ENCODE results near the gene GBP1. TPM values are rescaled to one million over a fixed set of nuclear protein-coding genes. Genes with fewer than 3 reads are reported as not detected.
A peak's percentile ranks its signal among the peaks of the same experiment; 100 is the strongest.

Gene GBP1, protein sequence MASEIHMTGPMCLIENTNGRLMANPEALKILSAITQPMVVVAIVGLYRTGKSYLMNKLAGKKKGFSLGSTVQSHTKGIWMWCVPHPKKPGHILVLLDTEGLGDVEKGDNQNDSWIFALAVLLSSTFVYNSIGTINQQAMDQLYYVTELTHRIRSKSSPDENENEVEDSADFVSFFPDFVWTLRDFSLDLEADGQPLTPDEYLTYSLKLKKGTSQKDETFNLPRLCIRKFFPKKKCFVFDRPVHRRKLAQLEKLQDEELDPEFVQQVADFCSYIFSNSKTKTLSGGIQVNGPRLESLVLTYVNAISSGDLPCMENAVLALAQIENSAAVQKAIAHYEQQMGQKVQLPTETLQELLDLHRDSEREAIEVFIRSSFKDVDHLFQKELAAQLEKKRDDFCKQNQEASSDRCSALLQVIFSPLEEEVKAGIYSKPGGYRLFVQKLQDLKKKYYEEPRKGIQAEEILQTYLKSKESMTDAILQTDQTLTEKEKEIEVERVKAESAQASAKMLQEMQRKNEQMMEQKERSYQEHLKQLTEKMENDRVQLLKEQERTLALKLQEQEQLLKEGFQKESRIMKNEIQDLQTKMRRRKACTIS
- 39.3 TPM for polyA plus RNA-seq
- long read RNA-seq, donor 1, partial matches to known transcripts = 0 of 4 reads
- long read RNA-seq, donor 1, other reads (novel, unspliced or antisense) = 0 of 4 reads
- long read RNA-seq, donor 2, transcript GBP1-201 (11 exons, 3,035 nt) = major isoform, 8 of 11 reads
- long read RNA-seq, donor 2, partial matches to known transcripts = 0 of 11 reads
- long read RNA-seq, donor 2, other reads (novel, unspliced or antisense) = 0 of 11 reads
- long read RNA-seq, donor 3 = 0 reads
- long read RNA-seq, donor 4 = 0 reads
- long read RNA-seq, donor 5, partial matches to known transcripts = 0 of 2 reads
- long read RNA-seq, donor 5, other reads (novel, unspliced or antisense) = 0 of 2 reads
- long read RNA-seq, donor 6, partial matches to known transcripts = 0 of 10 reads
- long read RNA-seq, donor 6, other reads (novel, unspliced or antisense) = 0 of 10 reads
- long read RNA-seq, donor 7, partial matches to known transcripts = 0 of 6 reads
- long read RNA-seq, donor 7, other reads (novel, unspliced or antisense) = 0 of 6 reads
- long read RNA-seq, donor 8, transcript GBP1-201 (11 exons, 3,035 nt) = major isoform, 11 of 12 reads
- long read RNA-seq, donor 8, partial matches to known transcripts = 0 of 12 reads
- long read RNA-seq, donor 8, other reads (novel, unspliced or antisense) = 0 of 12 reads
- long read RNA-seq, donor 9, transcript GBP1-201 (11 exons, 3,035 nt) = major isoform, 5 of 8 reads
- long read RNA-seq, donor 9, partial matches to known transcripts = 0 of 8 reads
- long read RNA-seq, donor 9, other reads (novel, unspliced or antisense) = 0 of 8 reads
- long read RNA-seq, donor 10, transcript GBP1-205 (3 exons, 566 nt) = major isoform, 5 of 11 reads
- long read RNA-seq, donor 10, partial matches to known transcripts = 0 of 11 reads
- long read RNA-seq, donor 10, other reads (novel, unspliced or antisense) = 0 of 11 reads
- long read RNA-seq, donor 11, partial matches to known transcripts = 0 of 5 reads
- long read RNA-seq, donor 11, other reads (novel, unspliced or antisense) = 0 of 5 reads

GRCh38 chr1:89065079-89065868, at the start of gene GBP1:
GBP1 (minus strand) TSS chr1:89065208; CDS start chr1:89063234, 1,974 bp downstream.
- no peaks in the 10 kb centered on the region for H3K27me3 ChIP-seq (ENCODE audit: control insufficient read depth, insufficient read depth, low read length)
- peaks cover 11% of the 10 kb centered on the region for H3K4me1 ChIP-seq (ENCODE audit: control insufficient read depth, insufficient read depth, low read length)
- 20% methylated on average over 1 of the region's 4 CpGs for WGBS (ENCODE audit: insufficient coverage, low lambda C conversion rate)
- H3K36me3 ChIP-seq (ENCODE audit: control insufficient read depth, insufficient read depth, low read length) = peaks cover 4% of the 10 kb centered on the region
- H3K4me3 ChIP-seq (ENCODE audit: low read length) = peak within 1 kb of the TSS; percentile 44
- DNase-seq = peak; percentile 60 to 85
- H3K9me3 ChIP-seq (ENCODE audit: control insufficient read depth, low read depth, low read length) = no peaks in the 10 kb centered on the region
- H3K27ac ChIP-seq (ENCODE audit: low read length) = peak within 1 kb of the TSS; percentile 85

DNA sequence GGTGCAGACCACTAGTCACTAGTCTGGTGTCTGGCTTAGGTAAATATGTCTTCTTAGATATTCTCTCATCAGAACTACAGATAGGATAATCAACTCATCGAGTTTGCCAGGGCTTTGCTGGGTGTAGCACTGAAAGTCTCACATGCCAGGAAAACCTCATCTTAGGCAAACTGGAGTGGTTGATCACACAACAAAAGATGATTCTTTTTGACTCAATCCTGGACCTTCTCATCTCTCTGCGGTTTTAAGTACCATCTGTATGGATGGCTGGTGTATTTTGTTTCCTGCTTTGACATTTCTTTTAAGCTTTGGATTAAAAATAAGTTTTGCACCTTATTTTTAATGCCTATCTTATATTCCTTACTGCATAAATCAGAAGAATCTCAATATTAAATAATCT, 49.7 kb upstream of the GBP1 start:
- Histone ChIP-seq H3K4me3 (ENCODE audit: low read length) (no peak overlapping the region), H3K36me3 (ENCODE audit: control insufficient read depth, insufficient read depth, low read length) (peaks cover 50% of the 10 kb centered on the region), H3K4me1 (ENCODE audit: control insufficient read depth, insufficient read depth, low read length) (no peaks in the 10 kb centered on the region), H3K27me3 (ENCODE audit: control insufficient read depth, insufficient read depth, low read length) (no peaks in the 10 kb centered on the region), H3K27ac (ENCODE audit: low read length) (no peak overlapping the region), H3K9me3 (ENCODE audit: control insufficient read depth, low read depth, low read length) (no peaks in the 10 kb centered on the region)
- DNase-seq = no peak
- no CpG with 5 or more reads among the region's 2 CpGs for WGBS (ENCODE audit: insufficient coverage, low lambda C conversion rate)

GRCh38 chr1:89112871-89113613, 48.0 kb upstream of the GBP1 start:
- H3K36me3 ChIP-seq (ENCODE audit: control insufficient read depth, insufficient read depth, low read length) = peaks cover 48% of the 10 kb centered on the region
- no peak overlapping the region for H3K4me3 ChIP-seq (ENCODE audit: low read length)
- 100% methylated on average over 2 of the region's 5 CpGs for WGBS (ENCODE audit: insufficient coverage, low lambda C conversion rate)
- H3K27ac ChIP-seq (ENCODE audit: low read length) = no peak overlapping the region
- no peaks in the 10 kb centered on the region for H3K27me3 ChIP-seq (ENCODE audit: control insufficient read depth, insufficient read depth, low read length)
- no peak for DNase-seq
- H3K9me3 ChIP-seq (ENCODE audit: control insufficient read depth, low read depth, low read length) = no peaks in the 10 kb centered on the region
- no peaks in the 10 kb centered on the region for H3K4me1 ChIP-seq (ENCODE audit: control insufficient read depth, insufficient read depth, low read length)

GRCh38 chr1:89104687-89105086, 39.7 kb upstream of the GBP1 start:
- Histone ChIP-seq H3K27ac (ENCODE audit: low read length) (no peak overlapping the region), H3K9me3 (ENCODE audit: control insufficient read depth, low read depth, low read length) (no peaks in the 10 kb centered on the region), H3K36me3 (ENCODE audit: control insufficient read depth, insufficient read depth, low read length) (peaks cover 25% of the 10 kb centered on the region), H3K4me3 (ENCODE audit: low read length) (no peak overlapping the region), H3K27me3 (ENCODE audit: control insufficient read depth, insufficient read depth, low read length) (no peaks in the 10 kb centered on the region), H3K4me1 (ENCODE audit: control insufficient read depth, insufficient read depth, low read length) (no peaks in the 10 kb centered on the region)
- WGBS (ENCODE audit: insufficient coverage, low lambda C conversion rate) = no CpG with 5 or more reads among the region's 17 CpGs
- DNase-seq = no peak

DNA sequence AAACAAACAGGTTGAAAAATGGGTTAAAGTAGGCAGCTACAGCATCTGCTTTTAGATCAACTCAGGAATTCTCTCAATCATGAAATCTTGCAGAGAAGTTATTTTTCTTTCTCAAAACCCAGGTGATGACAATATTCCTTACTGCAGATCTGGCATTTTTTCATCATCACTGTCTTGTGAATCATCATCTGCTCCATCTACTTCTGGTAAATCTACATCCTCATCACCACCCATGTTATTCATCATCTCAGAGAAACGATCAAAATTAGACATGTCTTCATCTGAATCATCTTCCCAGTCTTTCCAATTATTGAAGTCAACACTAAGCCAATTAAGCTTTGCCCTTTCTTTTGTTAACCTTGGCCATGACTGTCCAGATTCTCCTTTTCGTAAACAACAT, 39.1 kb upstream of the GBP1 start:
- H3K27me3 ChIP-seq (ENCODE audit: control insufficient read depth, insufficient read depth, low read length) = no peaks in the 10 kb centered on the region
- no peak overlapping the region for H3K27ac ChIP-seq (ENCODE audit: low read length)
- H3K4me1 ChIP-seq (ENCODE audit: control insufficient read depth, insufficient read depth, low read length) = no peaks in the 10 kb centered on the region
- DNase-seq = no peak
- WGBS (ENCODE audit: insufficient coverage, low lambda C conversion rate) = 75% methylated on average over 2 of the region's 2 CpGs
- H3K9me3 ChIP-seq (ENCODE audit: control insufficient read depth, low read depth, low read length) = no peaks in the 10 kb centered on the region
- no peak overlapping the region for H3K4me3 ChIP-seq (ENCODE audit: low read length)
- peaks cover 21% of the 10 kb centered on the region for H3K36me3 ChIP-seq (ENCODE audit: control insufficient read depth, insufficient read depth, low read length)

- Histone ChIP-seq H3K27ac (ENCODE audit: low read length) (no peak overlapping the region), H3K4me3 (ENCODE audit: low read length) (no peak overlapping the region), H3K4me1 (ENCODE audit: control insufficient read depth, insufficient read depth, low read length) (no peaks in the 10 kb centered on the region), H3K36me3 (ENCODE audit: control insufficient read depth, insufficient read depth, low read length) (peaks cover 16% of the 10 kb centered on the region), H3K27me3 (ENCODE audit: control insufficient read depth, insufficient read depth, low read length) (no peaks in the 10 kb centered on the region), H3K9me3 (ENCODE audit: control insufficient read depth, low read depth, low read length) (no peaks in the 10 kb centered on the region)
- no peak for DNase-seq
Measured at GRCh38 chr1:89102021-89102420, 37.0 kb upstream of the GBP1 start.

DNA sequence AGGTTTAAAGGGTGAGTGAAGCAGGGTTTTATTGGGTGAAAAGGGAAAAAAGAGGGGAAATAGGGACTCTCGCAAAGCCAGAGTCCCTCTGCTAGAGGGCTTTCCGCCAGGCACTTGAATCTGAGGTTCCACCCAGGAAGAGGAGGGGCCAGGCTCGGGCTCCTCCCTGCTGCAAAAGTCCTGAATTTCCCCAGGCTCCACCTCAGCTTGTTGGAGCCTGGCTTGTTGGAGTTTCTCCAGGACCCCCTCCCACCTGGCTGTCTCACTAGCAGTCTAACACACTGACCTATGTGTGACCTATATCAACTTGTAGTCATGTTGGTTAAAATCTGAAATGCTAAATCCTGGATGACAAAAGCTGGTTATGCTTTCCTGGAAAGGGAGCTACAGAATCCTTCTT, 35.4 kb upstream of the GBP1 start:
- H3K36me3 ChIP-seq (ENCODE audit: control insufficient read depth, insufficient read depth, low read length) = peaks cover 6% of the 10 kb centered on the region
- no CpG with 5 or more reads among the region's 3 CpGs for WGBS (ENCODE audit: insufficient coverage, low lambda C conversion rate)
- no peaks in the 10 kb centered on the region for H3K9me3 ChIP-seq (ENCODE audit: control insufficient read depth, low read depth, low read length)
- H3K4me1 ChIP-seq (ENCODE audit: control insufficient read depth, insufficient read depth, low read length) = no peaks in the 10 kb centered on the region
- H3K27me3 ChIP-seq (ENCODE audit: control insufficient read depth, insufficient read depth, low read length) = no peaks in the 10 kb centered on the region
- H3K4me3 ChIP-seq (ENCODE audit: low read length) = no peak overlapping the region
- DNase-seq = no peak
- no peak overlapping the region for H3K27ac ChIP-seq (ENCODE audit: low read length)

GRCh38 chr1:89098857-89099256, 33.8 kb upstream of the GBP1 start:
- WGBS (ENCODE audit: insufficient coverage, low lambda C conversion rate) = 100% methylated on average over 1 of the region's 3 CpGs
- DNase-seq = no peak
- no peaks in the 10 kb centered on the region for H3K9me3 ChIP-seq (ENCODE audit: control insufficient read depth, low read depth, low read length)
- H3K4me3 ChIP-seq (ENCODE audit: low read length) = no peak overlapping the region
- H3K27ac ChIP-seq (ENCODE audit: low read length) = no peak overlapping the region
- H3K36me3 ChIP-seq (ENCODE audit: control insufficient read depth, insufficient read depth, low read length) = no peaks in the 10 kb centered on the region
- H3K4me1 ChIP-seq (ENCODE audit: control insufficient read depth, insufficient read depth, low read length) = no peaks in the 10 kb centered on the region
- no peaks in the 10 kb centered on the region for H3K27me3 ChIP-seq (ENCODE audit: control insufficient read depth, insufficient read depth, low read length)

DNA sequence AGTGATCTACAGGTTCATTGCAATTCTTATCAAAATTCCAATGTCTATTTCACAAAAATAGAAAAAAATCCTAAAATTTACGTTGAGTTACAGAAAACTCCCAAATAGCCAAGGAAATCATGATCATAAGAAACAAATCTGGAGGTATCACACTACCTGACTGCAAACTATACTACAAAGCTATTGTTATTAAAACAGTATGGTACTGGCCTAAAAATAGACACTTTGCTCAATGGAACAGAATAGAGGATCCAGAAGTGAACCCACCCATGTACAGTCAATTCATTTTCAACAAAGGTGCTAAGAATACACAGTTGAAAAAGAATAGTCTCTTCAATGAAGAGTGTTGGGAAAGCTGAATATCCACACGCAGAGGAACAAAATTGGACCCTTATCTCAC, 30.7 kb upstream of the GBP1 start:
- H3K27ac ChIP-seq (ENCODE audit: low read length) = no peak overlapping the region
- H3K4me3 ChIP-seq (ENCODE audit: low read length) = no peak overlapping the region
- DNase-seq = no peak
- H3K4me1 ChIP-seq (ENCODE audit: control insufficient read depth, insufficient read depth, low read length) = no peaks in the 10 kb centered on the region
- no peaks in the 10 kb centered on the region for H3K27me3 ChIP-seq (ENCODE audit: control insufficient read depth, insufficient read depth, low read length)
- H3K9me3 ChIP-seq (ENCODE audit: control insufficient read depth, low read depth, low read length) = no peaks in the 10 kb centered on the region
- 80% methylated on average over 1 of the region's 2 CpGs for WGBS (ENCODE audit: insufficient coverage, low lambda C conversion rate)
- no peaks in the 10 kb centered on the region for H3K36me3 ChIP-seq (ENCODE audit: control insufficient read depth, insufficient read depth, low read length)
